Measurements from ENCODE around the gene TLR2. TPM values are rescaled to one million over a fixed set of nuclear protein-coding genes. Genes with fewer than 3 reads are reported as not detected.

Gene TLR2
- polyA plus RNA-seq, 6 donors from 2014 or later: 1.5 to 3.1 (median 1.8) TPM

DNA sequence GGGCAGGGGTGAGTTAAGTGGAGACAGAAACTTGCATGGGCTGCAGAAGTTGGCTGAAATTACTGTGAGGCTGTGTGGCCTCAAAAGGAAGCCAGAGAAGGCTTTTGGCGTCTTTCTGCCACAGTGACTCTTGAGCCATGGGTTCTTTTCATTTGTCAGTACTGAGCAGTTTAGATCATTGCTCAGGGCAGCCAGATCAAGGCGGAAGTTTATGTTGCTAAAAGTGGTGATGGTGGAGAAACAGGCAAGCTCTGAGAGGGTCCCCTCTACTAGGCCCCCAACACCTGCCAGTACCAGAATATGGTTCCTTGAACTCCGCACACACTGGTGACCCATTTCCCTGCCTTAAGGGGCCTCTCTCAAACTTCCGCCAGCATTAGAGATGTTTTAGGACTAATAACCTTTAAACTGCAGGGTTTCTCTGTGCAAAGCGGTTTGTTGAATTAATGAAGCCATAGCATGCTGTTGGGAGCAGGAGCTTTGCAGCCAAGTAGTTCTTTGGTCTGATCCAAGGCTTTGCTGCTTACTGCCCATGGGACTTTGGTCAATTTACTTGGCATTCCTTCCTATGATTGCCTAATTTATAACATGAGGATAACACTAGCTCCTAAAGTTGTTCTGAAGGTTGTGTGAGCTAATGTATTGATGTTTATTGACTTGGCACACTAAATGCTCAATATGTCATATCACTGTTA lies 41.2 kb downstream of the TLR2 start:
- ATAC-seq (ENCODE audit: low read depth in 2 of 2) (no peak), DNase-seq (no peak)
- peaks cover 34 to 44% (median 43%) of the 10 kb centered on the region in 3 donors for H3K4me1 Mint-ChIP-seq
- no peak overlapping the region for H3K27ac Mint-ChIP-seq
- peak overlapping the region in 1 of 8 donors; percentile 33 for H3K4me3 Mint-ChIP-seq
- H3K27me3 Mint-ChIP-seq: peaks cover 0 to 9% (median 0%) of the 10 kb centered on the region in 3 donors
- no peaks in the 10 kb centered on the region for H3K36me3 Mint-ChIP-seq
- no peaks in the 10 kb centered on the region for H3K9me3 Mint-ChIP-seq

DNA sequence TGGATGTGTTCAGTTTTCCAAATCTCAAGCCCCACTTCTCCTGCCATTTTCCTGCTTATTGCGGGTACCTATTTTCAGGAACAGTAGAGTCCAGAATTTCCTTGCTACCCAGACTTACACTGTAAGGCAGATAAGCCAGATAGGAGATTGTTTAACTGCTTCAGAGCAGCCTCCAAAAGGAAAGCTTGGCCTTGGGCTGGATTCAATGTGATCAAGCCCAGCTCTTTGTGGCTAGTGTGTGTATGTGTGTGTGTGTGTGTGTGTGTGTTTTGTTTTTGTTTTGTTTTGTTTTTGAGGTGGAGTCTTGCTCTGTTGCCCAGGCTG lies 41.7 kb downstream of the TLR2 start:
- Mint-ChIP-seq H3K4me1 (peaks cover 34 to 49% (median 45%) of the 10 kb centered on the region in 3 donors), H3K9me3 (no peaks in the 10 kb centered on the region), H3K27me3 (peaks cover 0 to 9% (median 0%) of the 10 kb centered on the region in 3 donors), H3K36me3 (no peaks in the 10 kb centered on the region), H3K4me3 (no peak overlapping the region), H3K27ac (no peak overlapping the region)
- DNase-seq (no peak), ATAC-seq (ENCODE audit: low read depth in 2 of 2) (no peak)

DNA sequence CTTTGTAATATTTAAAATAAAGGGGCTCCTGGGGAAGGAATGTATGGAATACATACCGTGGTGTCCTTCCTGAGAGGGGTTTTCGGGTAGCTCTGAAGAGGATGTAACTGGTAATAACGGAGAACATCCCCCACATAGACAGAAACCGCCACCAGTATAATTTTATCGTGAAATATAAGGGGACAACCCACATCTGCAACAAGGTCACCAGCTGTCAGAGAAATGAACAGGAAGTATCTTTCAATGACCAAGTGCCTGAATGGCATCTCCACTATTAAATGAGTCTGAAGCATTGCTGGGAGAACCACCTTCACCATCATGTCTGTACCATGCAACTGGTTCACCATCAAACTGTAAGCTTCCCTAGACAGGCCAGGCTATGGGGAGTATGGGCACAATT lies 44.1 kb downstream of the TLR2 start:
- H3K27ac Mint-ChIP-seq: peak overlapping the region in 3 of 6 donors; percentile 44 to 70 (median 58)
- ATAC-seq (ENCODE audit: low read depth in 2 of 2): peak in 1 of 2 donors; percentile 33
- DNase-seq: no peak

DNA sequence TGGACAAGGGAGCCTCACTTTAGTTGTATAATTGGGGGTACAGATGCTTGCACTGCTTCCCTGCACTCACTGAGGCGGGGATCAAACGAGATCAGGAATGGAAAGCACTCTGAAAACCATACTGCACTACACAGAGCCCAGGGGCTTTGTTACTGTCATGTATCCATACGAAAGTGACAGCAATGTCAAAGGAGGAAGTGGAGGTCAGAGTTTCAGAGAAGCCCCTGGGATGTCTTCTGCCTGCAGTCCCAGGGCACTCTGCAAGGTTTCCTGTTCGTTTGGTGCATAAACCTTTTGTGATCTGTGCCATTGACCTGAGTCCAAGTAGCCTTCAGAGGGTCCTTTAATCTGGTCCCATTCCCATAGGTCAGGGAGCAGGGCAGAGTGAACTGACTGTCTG lies 44.6 kb downstream of the TLR2 start:
- Mint-ChIP-seq H3K36me3 (no peaks in the 10 kb centered on the region), H3K27ac (peak overlapping the region in 3 of 6 donors; percentile 16 to 44 (median 43)), H3K27me3 (peaks cover 0 to 7% (median 0%) of the 10 kb centered on the region in 3 donors), H3K4me3 (peak overlapping the region in 6 of 8 donors; percentile 22 to 80 (median 48)), H3K9me3 (no peaks in the 10 kb centered on the region), H3K4me1 (peaks cover 39 to 53% (median 45%) of the 10 kb centered on the region in 3 donors)
- ATAC-seq (ENCODE audit: low read depth in 2 of 2) (peak; percentile 93 to 94), DNase-seq (peak; percentile 34)

More for the DNA sequence above, 44.1 kb downstream of the TLR2 start:
- H3K9me3 Mint-ChIP-seq: no peaks in the 10 kb centered on the region
- peak overlapping the region in 5 of 8 donors; percentile 39 to 80 (median 50) for H3K4me3 Mint-ChIP-seq
- H3K27me3 Mint-ChIP-seq: peaks cover 0 to 9% (median 0%) of the 10 kb centered on the region in 3 donors
- peaks cover 39 to 53% (median 45%) of the 10 kb centered on the region in 3 donors for H3K4me1 Mint-ChIP-seq
- H3K36me3 Mint-ChIP-seq: no peaks in the 10 kb centered on the region

DNA sequence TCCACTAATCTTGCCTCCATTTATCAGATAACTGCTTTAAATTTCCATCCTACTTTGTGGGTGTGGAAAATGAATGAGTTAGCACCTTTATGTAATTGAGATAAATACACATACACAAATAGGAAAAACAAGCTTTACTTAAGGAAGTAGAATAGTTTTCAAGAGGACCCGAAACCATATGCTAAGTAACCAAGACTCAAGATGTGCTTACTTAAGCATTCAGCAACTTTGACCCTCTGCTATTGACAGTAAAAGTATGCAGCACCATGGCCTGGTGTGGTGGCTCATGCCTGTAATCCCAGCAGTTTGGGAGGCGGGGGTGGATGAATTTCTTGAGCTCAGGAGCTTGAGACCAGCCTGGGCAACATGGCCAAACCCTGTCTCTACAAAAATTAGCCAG lies 45.8 kb downstream of the TLR2 start:
- H3K27ac Mint-ChIP-seq: peak overlapping the region in 2 of 6 donors; percentile 19 to 26
- no peaks in the 10 kb centered on the region for H3K9me3 Mint-ChIP-seq
- H3K4me1 Mint-ChIP-seq: peaks cover 39 to 53% (median 45%) of the 10 kb centered on the region in 3 donors
- peak overlapping the region in 3 of 8 donors; percentile 8 to 57 (median 39) for H3K4me3 Mint-ChIP-seq
- DNase-seq (no peak), ATAC-seq (ENCODE audit: low read depth in 2 of 2) (no peak)
- H3K27me3 Mint-ChIP-seq: no peaks in the 10 kb centered on the region
- H3K36me3 Mint-ChIP-seq: no peaks in the 10 kb centered on the region

DNA sequence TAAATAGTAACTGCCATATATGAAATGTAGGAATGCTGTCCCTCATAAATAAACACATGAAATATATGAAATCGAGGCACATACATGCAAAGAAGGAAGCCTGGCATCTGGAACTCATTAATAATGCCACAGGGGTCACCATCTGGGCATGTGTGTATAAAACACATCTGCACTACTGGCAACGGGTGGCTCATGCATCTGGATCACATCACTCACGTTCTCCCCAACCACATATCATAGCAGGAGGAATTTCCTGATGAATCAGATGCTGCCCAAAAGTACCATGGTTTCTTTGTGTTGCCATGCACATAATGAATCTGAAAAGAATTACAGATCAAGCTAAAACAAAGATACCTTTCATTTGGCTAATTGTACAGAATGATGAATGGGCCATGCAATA lies 47.2 kb downstream of the TLR2 start:
- no peaks in the 10 kb centered on the region for H3K36me3 Mint-ChIP-seq
- H3K27me3 Mint-ChIP-seq: no peaks in the 10 kb centered on the region
- no peaks in the 10 kb centered on the region for H3K9me3 Mint-ChIP-seq
- peak overlapping the region in 1 of 6 donors; percentile 11 for H3K27ac Mint-ChIP-seq
- no peak overlapping the region for H3K4me3 Mint-ChIP-seq
- DNase-seq: no peak
- no peak for ATAC-seq (ENCODE audit: low read depth in 2 of 2)
- H3K4me1 Mint-ChIP-seq: peaks cover 37 to 49% (median 43%) of the 10 kb centered on the region in 3 donors

DNA sequence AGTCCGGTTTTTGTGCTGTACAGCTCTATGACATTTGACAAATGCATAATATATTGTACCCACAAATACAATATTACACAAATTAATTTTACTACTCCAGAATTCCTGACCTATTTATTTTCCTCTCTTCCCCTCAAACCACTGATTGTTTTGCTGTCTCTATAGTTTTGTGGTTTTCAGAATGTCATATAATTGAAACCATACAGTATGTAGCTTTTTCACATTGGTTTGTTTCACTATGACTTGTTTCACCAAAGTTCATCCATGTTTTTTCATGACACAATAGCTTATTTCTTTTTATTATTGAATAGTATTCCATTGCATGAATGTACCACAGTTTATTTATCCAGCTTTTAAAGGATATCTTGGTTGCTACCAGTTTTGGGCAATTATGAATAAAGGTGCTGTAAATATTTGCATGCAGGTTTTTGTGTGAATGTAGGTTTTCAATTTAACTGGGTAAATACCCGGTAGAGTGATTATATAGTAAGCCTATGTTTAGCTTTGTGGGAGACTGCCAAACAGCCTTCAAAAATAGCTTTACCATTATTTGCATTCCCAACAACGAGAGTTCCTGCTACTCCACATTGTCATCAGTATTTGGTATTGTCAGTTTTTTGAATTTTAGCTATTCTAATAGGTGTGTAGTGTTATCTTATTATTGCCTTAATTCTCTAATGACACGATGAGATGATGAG lies 49.8 kb downstream of the TLR2 start:
- H3K27ac Mint-ChIP-seq: peak overlapping the region in 2 of 6 donors; percentile 4 to 5

DNA sequence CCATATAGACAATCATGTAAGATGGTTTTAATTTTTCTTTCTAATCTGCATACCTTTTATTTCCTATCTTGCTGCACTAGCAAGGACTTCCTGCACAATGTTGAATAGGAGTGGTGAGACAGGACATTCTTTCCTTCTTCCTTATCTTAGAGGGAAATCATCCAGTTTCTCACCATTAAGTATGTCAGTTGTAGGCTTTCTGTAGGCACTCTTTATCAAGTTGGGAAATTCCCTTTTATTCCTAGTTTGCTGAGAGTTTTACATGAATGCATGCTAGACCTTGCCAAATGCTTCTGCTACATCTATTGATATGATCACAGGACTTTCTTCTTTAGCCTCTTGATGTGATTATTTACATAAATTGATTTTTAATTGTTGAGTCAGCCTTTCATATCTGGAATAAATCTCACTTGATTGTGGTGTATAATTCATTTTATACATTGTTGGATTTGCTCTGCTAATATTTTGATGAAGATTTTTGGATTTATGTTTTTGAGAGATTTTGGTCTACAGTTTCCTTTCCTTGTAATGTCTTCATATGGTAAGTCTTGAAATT lies 51.9 kb downstream of the TLR2 start:
- Mint-ChIP-seq H3K9me3 (peaks cover 5 to 10% (median 8%) of the 10 kb centered on the region in 7 donors), H3K27me3 (peaks cover 5 to 17% (median 13%) of the 10 kb centered on the region in 3 donors), H3K4me1 (peaks cover 0 to 4% (median 4%) of the 10 kb centered on the region in 3 donors), H3K27ac (no peak overlapping the region), H3K4me3 (no peak overlapping the region), H3K36me3 (peaks cover 3 to 8% of the 10 kb centered on the region in 2 donors)
- DNase-seq (no peak), ATAC-seq (ENCODE audit: low read depth in 2 of 2) (no peak)

More for the DNA sequence above, 49.8 kb downstream of the TLR2 start:
- Mint-ChIP-seq H3K36me3 (no peaks in the 10 kb centered on the region), H3K9me3 (peaks cover 0 to 3% (median 0%) of the 10 kb centered on the region in 7 donors), H3K4me3 (no peak overlapping the region), H3K4me1 (peaks cover 14 to 23% (median 16%) of the 10 kb centered on the region in 3 donors), H3K27me3 (no peaks in the 10 kb centered on the region)
- ATAC-seq (ENCODE audit: low read depth in 2 of 2) (no peak), DNase-seq (no peak)

DNA sequence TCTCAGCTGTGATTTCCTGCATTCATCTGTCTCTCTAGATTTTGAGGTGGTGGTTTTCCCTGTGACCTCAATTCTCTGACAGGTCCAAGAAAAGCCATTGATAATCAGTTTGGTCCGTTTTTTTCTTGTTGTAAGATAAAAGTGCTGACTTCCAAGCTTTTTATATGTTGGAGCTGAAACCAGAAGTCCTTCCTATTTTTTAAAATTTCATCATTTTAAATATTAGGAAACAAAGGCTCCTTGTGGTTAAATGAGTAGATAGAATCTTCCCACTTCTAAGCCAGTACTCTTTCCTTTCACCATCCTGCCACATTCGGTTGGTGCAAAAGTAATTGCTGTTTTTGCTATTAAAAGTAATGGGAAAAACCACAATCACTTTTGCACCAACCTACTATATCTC lies 57.5 kb downstream of the TLR2 start:
- Mint-ChIP-seq H3K4me3 (no peak overlapping the region), H3K36me3 (peaks cover 7 to 13% of the 10 kb centered on the region in 2 donors), H3K4me1 (no peaks in the 10 kb centered on the region), H3K27ac (no peak overlapping the region), H3K27me3 (peaks cover 5 to 22% (median 14%) of the 10 kb centered on the region in 3 donors), H3K9me3 (peaks cover 5 to 15% (median 12%) of the 10 kb centered on the region in 7 donors)
- ATAC-seq (ENCODE audit: low read depth in 2 of 2): no peak
- DNase-seq: no peak

DNA sequence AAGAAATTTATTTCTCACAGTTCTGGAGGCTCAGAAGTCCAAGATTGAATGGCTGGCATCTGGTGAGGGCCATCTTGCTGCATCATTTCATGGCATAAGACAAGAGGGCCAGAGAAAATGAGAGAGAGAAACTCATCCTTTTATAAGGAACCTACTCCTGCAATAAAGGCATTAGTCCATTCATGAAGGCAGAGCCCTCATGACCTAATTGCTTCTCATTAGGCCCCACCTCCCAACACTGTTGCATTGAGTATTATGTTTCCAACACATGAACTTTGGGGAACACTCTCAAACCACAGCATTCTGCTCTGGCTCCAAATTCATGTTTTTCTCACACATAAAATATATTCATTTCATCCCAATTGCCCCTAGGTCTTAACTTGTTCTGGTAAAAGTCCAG lies 61.6 kb downstream of the TLR2 start:
- Mint-ChIP-seq H3K27me3 (peaks cover 5 to 9% (median 8%) of the 10 kb centered on the region in 3 donors), H3K27ac (no peak overlapping the region), H3K36me3 (peaks cover 7 to 8% of the 10 kb centered on the region in 2 donors), H3K9me3 (peaks cover 2 to 9% (median 7%) of the 10 kb centered on the region in 7 donors), H3K4me1 (no peaks in the 10 kb centered on the region), H3K4me3 (no peak overlapping the region)
- ATAC-seq (ENCODE audit: low read depth in 2 of 2) (no peak), DNase-seq (no peak)

DNA sequence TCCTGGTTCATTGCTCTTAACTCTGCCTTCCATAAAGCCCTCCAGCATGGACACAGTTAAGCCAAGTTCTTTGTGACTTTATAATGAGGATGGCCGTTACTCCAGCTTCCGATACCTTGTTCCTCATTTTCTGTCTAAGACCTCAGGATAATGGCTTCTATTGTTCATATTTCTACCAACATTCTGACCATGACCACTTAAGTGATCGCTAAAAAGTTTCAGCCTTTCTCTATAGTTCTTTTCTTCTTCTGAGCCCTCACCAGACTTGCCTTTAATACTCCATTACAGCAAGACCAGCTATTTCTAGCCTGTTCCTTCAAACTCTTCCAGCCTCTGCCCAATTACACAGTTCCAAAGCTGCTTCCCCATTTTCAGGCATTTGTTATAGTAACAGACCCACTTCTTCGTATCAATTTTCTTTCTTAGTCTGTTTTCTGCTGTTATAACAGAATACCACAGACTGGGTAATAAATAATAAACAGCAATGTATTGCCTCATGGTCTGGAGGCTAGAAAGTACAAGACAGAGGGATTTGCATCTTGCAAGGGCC lies 63.4 kb downstream of the TLR2 start:
- Mint-ChIP-seq H3K4me3 (no peak overlapping the region), H3K36me3 (no peaks in the 10 kb centered on the region), H3K27ac (peak overlapping the region in 1 of 6 donors; percentile 75), H3K4me1 (no peaks in the 10 kb centered on the region), H3K9me3 (no peaks in the 10 kb centered on the region), H3K27me3 (peaks cover 0 to 9% (median 0%) of the 10 kb centered on the region in 3 donors)
- ATAC-seq (ENCODE audit: low read depth in 2 of 2) (no peak), DNase-seq (no peak)

DNA sequence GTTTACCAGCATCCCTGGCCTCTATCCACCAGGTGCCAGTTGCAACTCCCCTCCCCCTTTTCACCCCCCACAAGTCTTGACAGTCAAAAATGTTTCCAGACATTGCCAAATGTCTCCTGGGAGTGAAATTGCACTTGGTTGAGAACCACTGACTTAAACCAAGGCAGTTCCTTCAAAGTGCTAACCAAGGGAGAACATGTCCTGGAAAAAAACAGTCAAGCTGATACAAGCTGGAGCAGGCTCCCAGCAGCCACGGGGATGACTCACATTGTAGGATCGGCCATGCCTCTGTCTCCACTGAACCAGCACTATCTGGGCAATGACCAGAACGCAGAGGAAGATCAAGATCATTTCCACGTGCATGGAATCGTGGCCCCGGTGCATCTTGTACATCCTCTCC lies 64.3 kb downstream of the TLR2 start:
- ATAC-seq (ENCODE audit: low read depth in 2 of 2) (no peak), DNase-seq (no peak)
- Mint-ChIP-seq H3K4me1 (no peaks in the 10 kb centered on the region), H3K27me3 (peaks cover 0 to 9% (median 0%) of the 10 kb centered on the region in 3 donors), H3K9me3 (no peaks in the 10 kb centered on the region), H3K27ac (no peak overlapping the region), H3K36me3 (no peaks in the 10 kb centered on the region), H3K4me3 (no peak overlapping the region)

DNA sequence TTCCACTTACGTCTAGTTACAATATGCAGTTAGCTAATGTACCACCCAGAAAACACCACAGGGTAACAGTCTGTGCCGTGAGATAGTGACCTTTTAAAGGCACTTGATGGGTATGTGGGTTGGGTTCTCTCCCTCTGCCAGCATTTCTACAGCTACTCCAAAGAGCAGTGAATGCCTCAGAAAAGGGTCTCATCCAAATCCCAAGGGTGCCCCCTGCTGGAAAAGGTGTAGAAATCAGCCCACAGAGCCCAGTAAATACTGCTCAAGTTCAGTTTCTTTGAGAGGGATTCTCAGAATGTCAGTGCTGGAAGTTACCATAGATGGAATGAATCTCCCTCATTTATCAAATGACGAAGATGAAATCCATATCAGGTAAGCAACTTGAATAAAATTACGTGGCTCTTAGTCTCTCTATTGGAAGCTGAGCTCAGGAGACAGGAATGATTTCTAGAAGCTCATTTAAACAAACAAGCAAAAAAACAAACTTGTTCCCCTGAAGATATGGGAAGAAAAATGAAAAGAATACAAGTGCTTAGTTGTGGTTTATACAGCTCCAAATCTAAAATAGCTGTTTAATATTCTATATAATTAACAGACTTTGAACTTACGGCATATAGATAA lies 66.2 kb downstream of the TLR2 start:
- Mint-ChIP-seq H3K4me1 (no peaks in the 10 kb centered on the region), H3K36me3 (no peaks in the 10 kb centered on the region), H3K4me3 (no peak overlapping the region), H3K9me3 (peaks cover 0 to 2% (median 0%) of the 10 kb centered on the region in 7 donors), H3K27ac (no peak overlapping the region), H3K27me3 (peaks cover 0 to 9% (median 0%) of the 10 kb centered on the region in 3 donors)
- DNase-seq: peak; percentile 60
- ATAC-seq (ENCODE audit: low read depth in 2 of 2): peak; percentile 70 to 81
